Sigmoid colon (tissue), 4 donors: ENCODE measurements around the gene NMUR1.

ENCODE experiments used
- CTCF ChIP-seq, 4 experiments: fragments of 450-650 bp in 3 of 4; fragments of 200-600 bp in 1 of 4; IDR thresholded peaks; one replicate each; pipeline ENCODE4 v1.5.1; 2016 to 2019; ENCODE audit warnings: antibody characterized with exemption in 4 of 4, mild to moderate bottlenecking in 3 of 4, moderate library complexity in 2 of 4
- EP300 ChIP-seq, 4 donors: sonication (generic); formaldehyde crosslinking; IDR thresholded peaks; one replicate each; pipeline ENCODE4 v1.6.1; 2017; ENCODE audit warnings: antibody characterized with exemption in 4 of 4
- POLR2A ChIP-seq, 2 donors: fragments of 450-650 bp; IDR thresholded peaks; one replicate each; pipeline ENCODE4 v1.6.1; 2016; ENCODE audit warnings: antibody characterized with exemption in 2 of 2, mild to moderate bottlenecking in 2 of 2, moderate library complexity in 2 of 2
- POLR2AphosphoS5 ChIP-seq, 4 donors: sonication (generic); formaldehyde crosslinking; IDR thresholded peaks; one replicate each; pipeline ENCODE4 v1.6.1; 2017; ENCODE audit warnings: antibody characterized with exemption in 4 of 4

- TF ChIP-seq CTCF (IDR thresholded peaks at IDR 0.05) (no peak), EP300 (IDR thresholded peaks at IDR 0.05) (no peak), POLR2A (IDR thresholded peaks at IDR 0.05) (no peak), POLR2AphosphoS5 (IDR thresholded peaks at IDR 0.05) (no peak)
These were observed 49.5 kb downstream of the NMUR1 start for GRCh38 chr2:231480781-231481180.
